CD8-positive, alpha-beta memory T cell (primary cell): ENCODE measurements around the gene SPOCD1. TPM values are rescaled to one million over a fixed set of nuclear protein-coding genes. Genes with fewer than 3 reads are reported as not detected.
A peak's percentile ranks its signal among the peaks of the same experiment; 100 is the strongest.

Experiments
- CTCF ChIA-PET: fragments of 350-600 bp; sonication (Branson Sonifier 250); formaldehyde crosslinking; loops from one replicate; lab custom pipeline; 2021; ENCODE audit warnings: antibody characterized with exemption; lab: Charles Lee
- POLR2A ChIA-PET: fragments of 350-600 bp; sonication (Branson Sonifier 250); formaldehyde crosslinking; loops from one replicate; lab custom pipeline; 2021; ENCODE audit warnings: antibody characterized with exemption; lab: Charles Lee
- DNase-seq, 5 donors: peaks; one replicate each; pipeline versions ENCODE4 v3.0.0 to v3.0.0-alpha.2; 2020 to 2022; ENCODE audit warnings: mixed read lengths in 1 of 5
- H3K27ac ChIP-seq: one replicate; pipeline ENCODE4 v1.7.0; 2013; ENCODE audit warnings: low read depth, mild to moderate bottlenecking, low read length, moderate library complexity
- H3K27me3 ChIP-seq: 2 replicates; pipeline ENCODE4 v1.7.0; 2013; ENCODE audit warnings: low read length, mild to moderate bottlenecking; ENCODE audit not compliant: insufficient read depth, poor library complexity, severe bottlenecking
- H3K36me3 ChIP-seq: 2 replicates; pipeline ENCODE4 v1.7.0; 2013; ENCODE audit warnings: mild to moderate bottlenecking, low read length, moderate library complexity; ENCODE audit not compliant: insufficient read depth
- H3K4me1 ChIP-seq: 2 replicates; pipeline ENCODE4 v1.7.0; 2013; ENCODE audit warnings: mild to moderate bottlenecking, low read length, moderate library complexity; ENCODE audit not compliant: insufficient read depth
- H3K4me3 ChIP-seq: 2 replicates; pipeline ENCODE4 v1.7.0; 2013; ENCODE audit warnings: mild to moderate bottlenecking, low read length
- H3K9me3 ChIP-seq: 2 replicates; pipeline ENCODE4 v1.7.0; 2013; ENCODE audit warnings: mild to moderate bottlenecking, low read length
- H3K27ac Mint-ChIP-seq, 8 donors: one replicate each; pipeline ENCODE4 v1.8.0; 2020 to 2021; ENCODE audit warnings: mixed read lengths in 8 of 8, mild to moderate bottlenecking in 6 of 8, inconsistent platforms in 3 of 8, moderate library complexity in 3 of 8
- H3K27me3 Mint-ChIP-seq, 2 donors: one replicate each; pipeline ENCODE4 v1.8.0; 2020 to 2021; ENCODE audit warnings: mixed read lengths in 2 of 2, mild to moderate bottlenecking in 1 of 2, moderate library complexity in 1 of 2
- H3K36me3 Mint-ChIP-seq, 3 donors: one replicate each; pipeline ENCODE4 v1.8.0; 2020 to 2021; ENCODE audit warnings: mixed read lengths in 3 of 3, inconsistent platforms in 1 of 3, mild to moderate bottlenecking in 1 of 3
- H3K4me1 Mint-ChIP-seq, 3 donors: one replicate each; pipeline ENCODE4 v1.8.0; 2020 to 2021; ENCODE audit warnings: mixed read lengths in 3 of 3, inconsistent platforms in 1 of 3, mild to moderate bottlenecking in 1 of 3
- H3K4me3 Mint-ChIP-seq, 7 donors: one replicate each; pipeline ENCODE4 v1.8.0; 2020 to 2021; ENCODE audit warnings: mixed read lengths in 7 of 7, mild to moderate bottlenecking in 6 of 7, moderate library complexity in 4 of 7, inconsistent platforms in 2 of 7
- H3K9me3 Mint-ChIP-seq, 5 donors: one replicate each; pipeline ENCODE4 v1.8.0; 2020 to 2022; ENCODE audit warnings: mixed read lengths in 5 of 5, mild to moderate bottlenecking in 3 of 5, moderate library complexity in 2 of 5, inconsistent platforms in 1 of 5
- polyA plus RNA-seq: library from polyadenylated mRNA; unstranded; fragments of 300-500 nt; fragmentation: Illumina TruSeq; gene quantifications from one replicate; pipeline ENCODE4 v1.2.3, GENCODE V29; 2021
- total RNA-seq, 2 experiments: library from RNA; stranded (reverse); gene quantifications; one replicate each; pipeline ENCODE4 v1.2.3, GENCODE V29; 2021

SPOCD1 gene
- under 1 TPM in 1 of 2 experiments, not detected in 1; 0.18 TPM for total RNA-seq
- not detected for polyA plus RNA-seq

- peak; percentile 70 to 86 (median 78) for DNase-seq
- Mint-ChIP-seq H3K27me3 (no peaks in the 10 kb centered on the region), H3K27ac (peak within 1 kb of the TSS in 4 of 8 donors; percentile 29 to 87 (median 56)), H3K9me3 (no peaks in the 10 kb centered on the region), H3K4me1 (peaks cover 6 to 17% (median 11%) of the 10 kb centered on the region in 3 donors), H3K4me3 (peak within 1 kb of the TSS in 2 of 7 donors; percentile 23 to 71), H3K36me3 (no peaks in the 10 kb centered on the region)
- H3K27me3 ChIP-seq, result no peaks in the 10 kb centered on the region
- no peak within 1 kb of the TSS for H3K27ac ChIP-seq
- peaks cover 6% of the 10 kb centered on the region for H3K4me1 ChIP-seq
- H3K9me3 ChIP-seq, result no peaks in the 10 kb centered on the region
- H3K4me3 ChIP-seq, result no peak within 1 kb of the TSS
- ChIA-PET POLR2A (no interaction called here), CTCF (interaction anchor here (0.6 to 6.9 kb wide), 13 partner anchors 11 to 249 kb away, joined by 3 to 61 read pairs (median 3); no protein-coding TSS in a partner anchor)
- H3K36me3 ChIP-seq, result no peaks in the 10 kb centered on the region
Measured at GRCh38 chr1:31815752-31816500, at the start of gene SPOCD1. TSS of gene SPOCD1 (minus strand) at chr1:31816022. CDS start at chr1:31815333, 689 bp downstream.

GRCh38 chr1:31862071-31862470, 46.2 kb upstream of the SPOCD1 start:
- Mint-ChIP-seq H3K36me3 (peaks cover 0 to 2% (median 0%) of the 10 kb centered on the region in 3 donors), H3K27ac (no peak overlapping the region), H3K4me3 (no peak overlapping the region), H3K27me3 (no peaks in the 10 kb centered on the region), H3K9me3 (no peaks in the 10 kb centered on the region), H3K4me1 (peaks cover 0 to 7% (median 0%) of the 10 kb centered on the region in 3 donors)
- Histone ChIP-seq H3K4me1 (peaks cover 5% of the 10 kb centered on the region), H3K27me3 (no peaks in the 10 kb centered on the region), H3K4me3 (no peak overlapping the region), H3K9me3 (no peaks in the 10 kb centered on the region), H3K36me3 (no peaks in the 10 kb centered on the region), H3K27ac (no peak overlapping the region)
- no peak for DNase-seq
- CTCF ChIA-PET, result no interaction called here
- POLR2A ChIA-PET, result no interaction called here

GRCh38 chr1:31861346-31861745, 45.5 kb upstream of the SPOCD1 start:
- Mint-ChIP-seq H3K9me3 (no peaks in the 10 kb centered on the region), H3K27ac (peak overlapping the region in 1 of 8 donors; percentile 63), H3K4me1 (peaks cover 0 to 1% (median 0%) of the 10 kb centered on the region in 3 donors), H3K27me3 (no peaks in the 10 kb centered on the region), H3K36me3 (peaks cover 0 to 2% (median 0%) of the 10 kb centered on the region in 3 donors), H3K4me3 (no peak overlapping the region)
- Histone ChIP-seq H3K27ac (no peak overlapping the region), H3K27me3 (no peaks in the 10 kb centered on the region), H3K36me3 (no peaks in the 10 kb centered on the region), H3K4me1 (no peaks in the 10 kb centered on the region), H3K9me3 (no peaks in the 10 kb centered on the region), H3K4me3 (no peak overlapping the region)
- no peak for DNase-seq
- ChIA-PET POLR2A (no interaction called here), CTCF (interaction anchor here (1.1 kb wide), 1 partner anchor 102 kb away, joined by 3 read pairs; no protein-coding TSS in a partner anchor)

- Mint-ChIP-seq H3K9me3 (no peaks in the 10 kb centered on the region), H3K4me1 (no peaks in the 10 kb centered on the region), H3K36me3 (peaks cover 0 to 2% (median 0%) of the 10 kb centered on the region in 3 donors), H3K27ac (no peak overlapping the region), H3K4me3 (no peak overlapping the region), H3K27me3 (no peaks in the 10 kb centered on the region)
- H3K9me3 ChIP-seq, result no peaks in the 10 kb centered on the region
- no peaks in the 10 kb centered on the region for H3K4me1 ChIP-seq
- no peak overlapping the region for H3K4me3 ChIP-seq
- CTCF ChIA-PET, result interaction anchor here (1.1 kb wide), 1 partner anchor 103 kb away, joined by 3 read pairs; no protein-coding TSS in a partner anchor
- H3K27ac ChIP-seq, result no peak overlapping the region
- no peaks in the 10 kb centered on the region for H3K27me3 ChIP-seq
- no peaks in the 10 kb centered on the region for H3K36me3 ChIP-seq
- no peak for DNase-seq
- POLR2A ChIA-PET, result no interaction called here
Measured at GRCh38 chr1:31860581-31860980, 44.8 kb upstream of the SPOCD1 start.

GRCh38 chr1:31859719-31860118, 43.9 kb upstream of the SPOCD1 start:
- Histone ChIP-seq H3K4me1 (no peaks in the 10 kb centered on the region), H3K36me3 (no peaks in the 10 kb centered on the region), H3K9me3 (no peaks in the 10 kb centered on the region), H3K27ac (no peak overlapping the region), H3K27me3 (no peaks in the 10 kb centered on the region), H3K4me3 (no peak overlapping the region)
- Mint-ChIP-seq H3K9me3 (no peaks in the 10 kb centered on the region), H3K27ac (peak overlapping the region in 1 of 8 donors; percentile 48), H3K4me3 (no peak overlapping the region), H3K36me3 (peaks cover 0 to 2% (median 0%) of the 10 kb centered on the region in 3 donors), H3K4me1 (no peaks in the 10 kb centered on the region), H3K27me3 (no peaks in the 10 kb centered on the region)
- DNase-seq, result no peak
- POLR2A ChIA-PET, result no interaction called here
- CTCF ChIA-PET, result interaction anchor here (1.5 kb wide), 1 partner anchor 144 kb away, joined by 3 read pairs; no protein-coding TSS in a partner anchor

GRCh38 chr1:31859044-31859443, 43.2 kb upstream of the SPOCD1 start:
- DNase-seq, result no peak
- no peak overlapping the region for H3K27ac Mint-ChIP-seq
- H3K36me3 Mint-ChIP-seq, result peaks cover 0 to 2% (median 0%) of the 10 kb centered on the region in 3 donors
- H3K4me1 Mint-ChIP-seq, result no peaks in the 10 kb centered on the region
- ChIA-PET CTCF (interaction anchor here (0.8 to 1.5 kb wide), 3 partner anchors 63 to 145 kb away, joined by 3 read pairs; no protein-coding TSS in a partner anchor), POLR2A (no interaction called here)
- H3K27me3 ChIP-seq, result no peaks in the 10 kb centered on the region
- no peaks in the 10 kb centered on the region for H3K27me3 Mint-ChIP-seq
- no peaks in the 10 kb centered on the region for H3K36me3 ChIP-seq
- H3K27ac ChIP-seq, result no peak overlapping the region
- no peaks in the 10 kb centered on the region for H3K9me3 Mint-ChIP-seq
- H3K4me3 Mint-ChIP-seq, result no peak overlapping the region
- no peaks in the 10 kb centered on the region for H3K4me1 ChIP-seq
- no peaks in the 10 kb centered on the region for H3K9me3 ChIP-seq
- H3K4me3 ChIP-seq, result no peak overlapping the region

GRCh38 chr1:31857863-31858262, 42.0 kb upstream of the SPOCD1 start:
- CTCF ChIA-PET, result interaction anchor here (0.9 to 1.4 kb wide), 2 partner anchors 22 to 82 kb away, joined by 3 to 4 read pairs; no protein-coding TSS in a partner anchor
- POLR2A ChIA-PET, result interaction anchor here (1.0 kb wide), 1 partner anchor 26 kb away, joined by 3 read pairs; no protein-coding TSS in a partner anchor
- DNase-seq, result no peak
- Histone ChIP-seq H3K9me3 (no peaks in the 10 kb centered on the region), H3K36me3 (no peaks in the 10 kb centered on the region), H3K27ac (no peak overlapping the region), H3K4me3 (no peak overlapping the region), H3K27me3 (no peaks in the 10 kb centered on the region), H3K4me1 (no peaks in the 10 kb centered on the region)
- no peak overlapping the region for H3K27ac Mint-ChIP-seq
- no peaks in the 10 kb centered on the region for H3K4me1 Mint-ChIP-seq
- H3K27me3 Mint-ChIP-seq, result no peaks in the 10 kb centered on the region
- H3K4me3 Mint-ChIP-seq, result no peak overlapping the region
- no peaks in the 10 kb centered on the region for H3K9me3 Mint-ChIP-seq
- peaks cover 0 to 2% (median 0%) of the 10 kb centered on the region in 3 donors for H3K36me3 Mint-ChIP-seq

- Histone ChIP-seq H3K4me1 (no peaks in the 10 kb centered on the region), H3K4me3 (no peak overlapping the region), H3K9me3 (no peaks in the 10 kb centered on the region), H3K36me3 (no peaks in the 10 kb centered on the region), H3K27me3 (no peaks in the 10 kb centered on the region), H3K27ac (no peak overlapping the region)
- Mint-ChIP-seq H3K36me3 (peaks cover 0 to 2% (median 0%) of the 10 kb centered on the region in 3 donors), H3K9me3 (no peaks in the 10 kb centered on the region), H3K4me3 (no peak overlapping the region), H3K27me3 (no peaks in the 10 kb centered on the region), H3K4me1 (no peaks in the 10 kb centered on the region), H3K27ac (no peak overlapping the region)
- ChIA-PET POLR2A (no interaction called here), CTCF (interaction anchor here (1.2 to 2.2 kb wide), 2 partner anchors 17 to 108 kb away, joined by 3 to 6 read pairs; no protein-coding TSS in a partner anchor)
- DNase-seq, result no peak
Measured at GRCh38 chr1:31856140-31856539, 40.3 kb upstream of the SPOCD1 start.
